Erythroblast (primary cell): Measurements from ENCODE around the gene ADAMTS13.

Source experiments
- GATA1 ChIP-seq: IDR thresholded peaks from 2 replicates; pipeline ENCODE4 v1.6.1; 2011; ENCODE audit warnings: low read depth, mild to moderate bottlenecking, control low read depth, low read length, moderate library complexity
- POLR2A ChIP-seq: IDR thresholded peaks from 2 replicates; pipeline ENCODE4 v1.6.1; 2011; ENCODE audit warnings: mild to moderate bottlenecking, low read length

- TF ChIP-seq POLR2A = no peak
- TF ChIP-seq GATA1 = no peak
Observed at GRCh38 chr9:133499892-133500270, 77.7 kb downstream of the ADAMTS13 start.
